GM19468 (cell line): ENCODE data around the gene TMEM62.
"Not testable (repeated sequence)": the region's sequence is repeated elsewhere in the genome, so short reads cannot be mapped to it uniquely, and the experiment has no call there.

Experiments
- ATAC-seq: cut with Tn5 transposase; IDR thresholded peaks from one replicate; pipeline ENCODE4 v1.9.1; 2021; ENCODE audit warnings: mild to moderate bottlenecking, moderate library complexity, moderate number of reproducible peaks; ENCODE audit not compliant: unreplicated experiment; ENCODE audit errors: extremely low read depth

Gene TMEM62

GRCh38 chr15:43225201-43225949 is 92.0 kb downstream of the TMEM62 start:
- ATAC-seq: no peak

- ATAC-seq: not testable (repeated sequence)
Observed at GRCh38 chr15:43225950-43226255, 92.5 kb downstream of the TMEM62 start.

GRCh38 chr15:43226436-43227305 is 93.3 kb downstream of the TMEM62 start:
- ATAC-seq: no peak

GRCh38 chr15:43229977-43230376 is 96.6 kb downstream of the TMEM62 start:
- no peak for ATAC-seq

GRCh38 chr15:43230640-43231115 is 97.3 kb downstream of the TMEM62 start:
- no peak for ATAC-seq

- no peak for ATAC-seq
Observed at GRCh38 chr15:43232289-43232874, 99.0 kb downstream of the TMEM62 start.
